AG20443 (cell line): ENCODE results near the gene DNPH1.

Experiments used
- DNase-seq: peaks from one replicate; pipeline ENCODE4 v3.0.0; 2012; ENCODE audit warnings: low spot score, mixed read lengths

Gene DNPH1

DNA sequence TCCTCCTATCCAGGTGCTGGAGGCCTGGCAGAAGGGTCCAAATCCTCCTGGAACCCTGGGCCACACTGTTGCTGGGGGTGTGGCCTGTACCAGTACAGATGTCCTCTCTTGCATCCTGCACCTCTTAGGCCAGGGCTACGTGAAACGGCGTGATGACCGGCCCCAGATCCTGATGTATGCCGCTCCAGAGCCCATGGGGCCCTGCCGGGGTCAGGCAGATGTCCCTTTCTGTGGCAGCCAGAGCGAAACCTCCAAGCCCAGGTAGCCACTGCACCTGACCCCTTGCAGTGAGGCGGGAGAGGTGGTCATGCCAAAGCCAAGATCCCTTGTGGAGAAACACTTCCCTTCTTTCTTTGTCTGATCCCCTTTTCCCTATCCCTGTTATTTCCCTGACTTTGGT, 14.2 kb downstream of the DNPH1 start:
- DNase-seq: no peak

DNA sequence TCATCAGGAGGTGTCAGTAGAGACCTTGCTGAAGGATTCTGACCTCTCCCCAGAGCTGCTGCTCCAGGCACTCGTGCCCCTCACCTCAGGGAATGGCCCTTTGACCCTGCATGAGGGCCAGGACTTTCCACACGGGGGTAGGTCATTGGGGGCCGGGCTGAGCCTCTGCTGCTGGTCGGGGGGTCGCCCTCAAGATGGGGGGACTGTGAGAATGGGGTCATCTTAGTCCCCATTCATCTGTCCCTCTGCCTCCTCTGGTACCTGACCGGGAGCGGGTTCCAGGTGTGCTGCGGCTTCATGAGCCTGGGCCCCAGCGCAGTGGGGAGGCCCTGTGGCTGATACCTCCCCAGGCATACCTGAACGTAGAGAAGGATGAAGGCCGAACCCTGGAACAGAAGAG, 15.8 kb downstream of the DNPH1 start:
- no peak for DNase-seq

DNA sequence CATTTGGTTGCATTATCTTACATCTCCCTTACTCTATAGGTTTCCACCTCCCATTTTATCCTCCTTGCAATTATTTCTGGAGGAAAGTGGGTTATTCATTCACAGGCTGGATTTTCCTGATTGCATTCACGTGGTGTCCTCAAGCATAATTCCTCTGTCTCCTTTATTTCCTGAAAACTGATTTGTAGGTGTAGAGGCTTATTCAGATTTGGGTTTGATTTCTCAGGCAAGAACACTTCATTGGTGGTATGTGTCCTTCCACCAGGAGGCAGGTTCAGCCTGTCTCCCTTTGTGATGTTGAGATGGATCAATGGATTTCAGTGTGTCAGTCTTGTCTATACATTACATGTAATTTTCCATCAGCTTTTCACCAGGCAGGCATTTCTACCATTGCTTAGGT, 17.3 kb downstream of the DNPH1 start:
- no peak for DNase-seq

DNA sequence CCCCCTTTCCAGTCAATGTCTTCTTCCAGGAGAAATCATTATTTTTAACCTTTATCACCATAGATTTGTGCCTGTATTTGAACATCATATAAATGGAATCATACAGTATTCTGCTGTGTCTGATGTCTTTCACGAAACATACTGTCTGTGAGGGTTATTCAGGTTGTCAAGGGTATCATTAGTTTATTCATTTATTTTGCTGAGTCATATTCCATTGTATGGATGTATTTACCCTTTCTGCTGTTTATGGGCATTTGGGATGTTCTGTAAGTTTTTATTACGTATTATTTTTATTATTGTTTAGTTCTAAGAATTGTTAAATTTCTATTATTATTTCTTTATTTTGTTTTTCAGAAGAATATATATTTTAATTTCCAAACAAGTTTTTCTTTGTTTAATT, 22.0 kb downstream of the DNPH1 start:
- no peak for DNase-seq

DNA sequence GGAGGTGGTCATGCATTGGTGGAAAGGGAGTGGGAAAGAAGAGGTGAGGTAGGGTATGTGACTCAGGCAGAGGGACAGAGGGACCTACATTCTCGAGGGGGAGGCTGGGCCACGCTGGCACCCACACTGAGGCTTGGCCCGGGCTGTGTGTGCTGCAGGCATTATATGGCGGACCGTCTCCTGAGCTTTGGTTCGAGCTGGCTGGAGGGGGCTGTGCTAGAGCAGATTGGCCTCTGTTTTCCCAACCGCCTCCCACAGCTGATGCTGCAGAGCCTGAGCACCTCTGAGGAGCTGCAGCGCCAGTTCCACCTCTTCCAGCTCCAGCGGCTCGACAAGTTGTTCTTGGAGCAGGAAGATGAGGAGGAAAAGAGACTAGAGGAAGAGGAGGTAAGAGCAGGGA, 23.4 kb downstream of the DNPH1 start:
- no peak for DNase-seq

DNA sequence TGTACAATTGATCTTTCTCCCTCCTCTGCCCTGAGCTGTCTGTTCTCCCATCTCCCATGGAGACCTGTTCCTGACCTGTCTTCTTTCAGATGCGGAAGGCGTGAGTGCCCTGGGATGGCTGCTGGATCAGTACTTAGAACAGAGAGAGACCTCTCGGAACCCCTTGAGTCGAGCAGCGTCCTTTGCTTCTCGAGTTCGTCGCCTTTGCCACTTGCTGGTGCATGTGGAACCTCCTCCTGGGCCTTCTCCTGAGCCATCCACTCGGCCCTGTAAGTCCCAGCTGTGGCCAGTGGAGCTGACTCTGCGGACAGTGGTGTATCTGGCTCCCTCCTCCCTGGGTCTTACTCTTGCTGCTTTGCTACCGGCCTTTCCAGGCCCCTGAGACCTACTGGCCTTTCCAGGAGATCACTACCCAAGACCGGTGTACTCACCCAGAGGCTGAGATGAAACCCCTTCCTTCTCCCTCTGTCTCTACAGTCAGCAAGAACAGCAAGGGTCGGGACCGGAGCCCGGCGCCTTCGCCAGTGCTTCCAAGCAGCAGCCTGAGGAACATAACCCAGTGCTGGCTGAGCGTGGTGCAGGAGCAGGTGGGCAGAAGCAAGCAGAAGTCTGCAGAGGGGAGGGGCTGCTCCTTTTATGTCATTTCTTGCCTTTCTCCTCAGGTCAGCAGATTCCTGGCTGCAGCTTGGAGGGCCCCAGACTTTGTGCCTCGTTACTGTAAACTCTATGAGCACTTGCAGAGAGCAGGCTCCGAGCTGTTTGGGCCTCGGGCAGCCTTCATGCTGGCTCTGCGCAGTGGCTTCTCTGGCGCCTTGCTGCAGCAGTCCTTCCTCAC, 24.8 kb downstream of the DNPH1 start:
- no peak for DNase-seq

DNA sequence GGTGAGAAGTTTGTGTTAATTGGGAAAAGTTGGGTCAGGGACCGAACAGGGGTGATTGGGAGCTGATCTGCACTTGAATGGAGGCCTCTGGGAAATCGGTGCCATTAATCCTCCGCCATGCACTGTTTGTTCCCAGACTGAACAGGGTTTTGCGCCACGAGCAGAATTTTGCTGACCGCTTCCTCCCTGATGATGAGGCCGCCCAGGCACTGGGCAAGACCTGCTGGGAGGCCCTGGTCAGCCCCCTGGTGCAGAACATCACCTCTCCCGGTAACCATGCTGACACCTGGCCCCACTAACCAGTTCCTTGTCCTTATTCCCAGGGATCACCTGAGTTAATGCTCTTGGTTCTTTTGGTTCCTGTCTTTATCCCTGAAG, 25.6 kb downstream of the DNPH1 start:
- DNase-seq: no peak

DNA sequence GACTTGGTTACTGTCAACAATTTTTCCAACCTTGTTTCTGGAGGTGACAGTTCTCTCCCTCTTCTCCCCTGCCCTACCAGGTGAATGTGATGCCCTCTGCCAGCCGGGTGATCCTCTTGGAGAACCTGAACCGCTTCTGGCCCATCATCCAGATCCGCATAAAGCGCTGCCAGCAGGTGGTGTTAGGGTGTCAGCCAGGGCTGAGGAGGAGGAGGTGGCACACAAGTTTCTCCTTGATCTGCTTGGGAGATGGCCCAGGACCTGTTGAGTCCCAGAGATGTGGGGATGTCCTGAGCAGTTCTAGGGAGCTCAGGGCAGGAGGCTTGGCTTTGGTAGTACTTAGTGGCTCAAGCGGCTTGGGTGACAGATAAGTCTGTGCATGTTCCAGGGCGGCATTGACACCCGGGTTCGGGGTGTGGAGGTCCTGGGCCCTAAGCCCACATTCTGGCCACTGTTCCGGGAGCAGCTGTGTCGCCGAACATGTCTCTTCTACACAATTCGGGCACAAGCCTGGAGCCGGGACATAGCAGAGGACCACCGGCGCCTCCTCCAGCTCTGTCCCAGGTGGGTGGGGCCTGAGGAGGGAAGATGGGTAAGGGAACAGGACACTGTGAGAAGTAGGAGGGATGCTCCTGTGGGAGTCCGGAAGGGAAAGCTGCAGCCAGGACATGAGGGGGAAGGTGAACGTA, 26.1 kb downstream of the DNPH1 start:
- DNase-seq: no peak

DNA sequence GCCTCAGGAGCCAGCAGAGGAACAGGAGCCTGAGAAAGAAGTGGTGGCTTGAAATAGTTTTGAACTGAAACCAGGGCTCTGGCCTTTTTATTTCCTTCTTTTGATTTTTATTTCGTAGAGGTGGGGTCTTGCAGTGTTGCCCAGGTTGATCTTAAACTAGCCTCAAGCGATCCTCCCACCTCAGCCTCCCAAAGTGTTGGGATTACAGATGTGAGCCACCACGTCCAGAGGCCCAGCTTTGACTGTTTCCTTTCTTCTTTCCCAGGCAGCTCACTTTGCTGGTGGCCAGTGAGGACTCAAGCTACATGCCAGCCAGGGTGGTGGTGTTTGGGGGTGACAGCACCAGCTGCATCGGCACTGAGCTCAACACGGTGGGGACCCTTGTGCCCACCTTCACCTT, 26.8 kb downstream of the DNPH1 start:
- no peak for DNase-seq

DNA sequence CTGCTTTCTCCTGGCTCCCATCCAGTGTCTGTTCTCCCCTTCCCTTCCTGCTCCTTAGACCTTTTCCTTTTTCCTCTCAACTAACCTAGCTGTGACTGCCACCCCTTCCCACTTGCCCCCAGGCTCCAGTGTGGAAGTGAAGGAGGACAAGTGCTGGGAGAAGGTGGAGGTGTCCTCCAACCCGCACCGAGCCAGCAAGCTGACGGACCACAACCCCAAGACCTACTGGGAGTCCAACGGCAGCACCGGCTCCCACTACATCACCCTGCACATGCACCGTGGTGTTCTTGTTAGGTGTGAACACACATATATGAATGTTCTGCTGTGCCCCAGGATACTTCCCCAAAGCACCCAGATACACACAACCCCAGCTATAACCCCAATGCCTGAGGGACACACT, 28.7 kb downstream of the DNPH1 start:
- no peak for DNase-seq

DNA sequence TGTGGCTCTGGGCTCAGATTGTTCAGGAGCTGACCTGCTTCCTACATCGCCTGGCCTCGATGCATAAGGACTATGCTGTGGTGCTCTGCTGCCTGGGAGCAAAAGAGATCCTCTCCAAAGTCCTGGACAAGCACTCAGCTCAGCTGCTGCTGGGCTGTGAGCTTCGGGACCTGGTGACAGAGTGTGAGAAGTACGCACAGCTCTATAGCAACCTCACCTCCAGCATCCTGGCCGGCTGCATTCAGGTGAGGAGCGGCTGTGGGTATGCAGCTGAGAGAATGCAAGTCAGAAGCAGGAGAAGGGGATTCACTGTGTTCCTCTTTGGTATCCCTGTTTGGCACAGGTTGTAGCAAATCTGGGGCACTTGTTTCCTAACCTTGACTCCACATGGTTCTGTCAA, 29.4 kb downstream of the DNPH1 start:
- no peak for DNase-seq

DNA sequence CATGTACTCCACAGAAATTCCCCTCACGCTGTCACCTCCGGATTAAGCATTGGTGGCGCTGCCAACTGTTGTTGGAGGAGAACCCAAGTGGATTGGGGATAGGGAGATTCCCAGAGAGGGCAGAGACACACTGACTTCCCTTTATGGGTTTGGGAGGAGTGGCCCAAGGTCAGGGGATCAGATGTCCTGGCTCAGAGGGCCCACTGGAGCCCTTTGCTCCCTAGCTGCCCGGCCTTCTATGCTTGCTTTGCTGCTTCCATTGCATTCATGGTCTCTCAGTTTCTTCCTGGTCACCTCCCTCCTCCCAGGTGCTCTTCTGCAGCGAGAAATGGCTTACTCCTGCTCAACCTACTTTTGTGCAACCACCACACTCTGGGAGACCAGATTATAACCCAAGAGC, 32.9 kb downstream of the DNPH1 start:
- DNase-seq: no peak

DNA sequence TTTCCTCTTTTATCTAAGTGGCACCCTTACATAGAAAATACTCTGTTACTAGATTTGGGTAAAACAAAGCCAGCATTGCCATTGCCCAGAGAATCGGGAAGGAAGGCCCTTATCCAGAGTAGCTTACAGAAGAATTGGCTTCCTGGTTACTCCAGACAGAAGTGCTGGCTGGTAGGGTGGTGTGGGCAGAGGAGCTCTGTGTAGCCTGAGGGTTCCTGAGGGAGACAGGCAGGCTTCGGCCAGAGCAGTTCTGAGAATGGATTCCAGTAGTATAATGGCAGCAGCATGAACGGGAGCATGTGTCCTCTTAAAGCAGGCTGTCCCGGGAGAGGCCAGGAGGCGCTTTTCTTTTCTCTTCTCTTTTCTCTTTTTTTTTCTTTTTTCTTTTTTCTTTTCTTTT, 35.4 kb downstream of the DNPH1 start:
- DNase-seq: no peak

DNA sequence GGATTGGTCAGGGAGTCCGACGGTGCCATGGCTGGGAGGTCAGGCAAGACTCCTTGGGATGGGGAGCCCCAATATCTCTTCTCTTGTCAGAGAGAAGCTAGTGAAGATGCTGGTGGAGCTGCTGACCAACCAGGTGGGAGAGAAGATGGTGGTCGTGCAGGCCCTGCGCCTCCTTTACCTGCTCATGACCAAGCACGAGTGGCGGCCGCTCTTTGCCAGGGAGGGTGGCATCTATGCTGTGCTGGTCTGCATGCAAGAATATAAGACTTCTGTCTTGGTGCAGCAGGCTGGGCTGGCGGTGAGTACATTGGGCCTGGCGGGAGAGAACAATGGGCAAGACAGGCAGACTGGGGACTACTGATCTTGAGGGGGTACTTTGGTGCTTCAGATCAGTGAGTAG, 36.4 kb downstream of the DNPH1 start:
- no peak for DNase-seq

DNA sequence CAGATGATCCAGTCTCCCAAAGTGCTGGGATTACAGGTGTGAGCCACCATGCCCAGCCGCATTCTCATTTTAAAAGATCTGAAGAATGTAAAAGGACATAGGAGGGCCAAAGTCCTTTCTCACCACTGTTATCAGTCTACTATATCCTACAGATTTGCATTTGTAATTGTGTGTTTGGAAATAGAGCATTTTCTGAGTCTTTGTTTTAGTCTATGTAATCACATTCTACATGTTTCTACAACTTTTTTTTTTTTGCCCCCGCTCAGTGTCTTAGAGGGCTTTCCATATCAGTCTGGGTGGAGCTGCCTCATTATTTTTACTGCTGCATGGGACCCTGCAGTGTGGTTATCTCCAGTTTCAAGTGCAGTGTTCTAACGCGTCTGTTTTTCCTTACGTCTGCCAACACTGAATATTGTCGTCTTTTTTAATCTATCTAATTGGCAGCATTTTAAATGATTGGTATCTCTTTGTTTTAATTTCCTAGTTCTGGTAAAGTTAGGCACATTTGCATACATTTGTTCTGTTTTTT, 39.4 kb downstream of the DNPH1 start:
- DNase-seq: no peak

DNA sequence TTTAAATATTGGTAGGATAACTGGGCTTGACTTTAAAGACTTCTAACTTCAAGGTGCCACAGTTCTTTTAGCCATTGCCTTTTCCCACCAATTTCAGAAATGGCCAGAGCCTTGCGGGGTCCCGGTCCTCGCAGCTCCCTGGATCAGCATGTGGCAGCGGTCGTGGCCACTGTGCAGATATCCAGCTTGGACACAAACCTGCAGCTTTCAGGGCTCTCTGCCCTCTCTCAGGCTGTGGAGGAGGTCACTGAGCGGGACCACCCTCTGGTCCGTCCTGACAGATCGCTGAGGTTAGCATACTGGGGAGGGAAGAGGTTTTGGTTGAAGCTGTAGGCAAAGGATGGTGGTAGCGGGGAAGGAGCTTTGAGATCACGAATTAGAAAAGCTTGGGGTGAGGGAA, 40.9 kb downstream of the DNPH1 start:
- DNase-seq: no peak

DNA sequence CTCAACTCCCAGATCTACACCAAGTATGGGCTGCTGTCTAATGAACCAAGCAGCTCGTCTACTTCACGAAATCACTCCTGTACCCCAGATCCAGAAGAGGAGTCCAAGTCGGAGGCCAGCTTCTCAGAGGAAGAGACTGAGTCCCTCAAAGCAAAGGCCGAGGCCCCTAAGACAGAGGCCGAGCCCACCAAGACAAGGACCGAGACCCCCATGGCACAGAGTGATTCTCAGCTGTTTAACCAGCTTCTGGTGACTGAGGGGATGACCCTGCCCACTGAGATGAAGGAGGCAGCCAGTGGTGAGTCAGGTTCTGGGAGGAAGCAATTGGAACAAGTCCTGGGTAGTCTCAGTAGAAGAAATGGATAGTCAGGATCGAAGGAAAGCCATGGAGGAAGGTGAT, 41.5 kb downstream of the DNPH1 start:
- DNase-seq: no peak

DNA sequence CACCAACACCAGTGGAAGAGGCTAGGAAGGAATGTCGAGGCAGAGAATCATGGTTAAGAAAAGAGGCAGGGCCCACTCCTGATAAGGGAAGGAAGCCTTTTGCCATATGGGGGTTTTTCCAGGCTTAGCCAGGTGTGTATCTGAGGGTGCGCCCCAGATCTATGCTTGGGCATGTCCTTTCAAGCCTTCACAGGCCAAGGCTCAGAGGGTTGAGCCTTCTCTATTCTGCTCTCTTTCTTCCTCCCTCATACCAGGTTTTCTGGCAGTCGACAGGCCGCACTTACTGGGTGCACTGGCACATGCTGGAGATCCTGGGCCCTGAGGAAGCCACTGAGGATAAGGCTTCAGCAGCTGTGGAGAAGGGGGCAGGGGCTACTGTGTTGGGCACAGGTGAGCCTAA, 42.6 kb downstream of the DNPH1 start:
- no peak for DNase-seq

DNA sequence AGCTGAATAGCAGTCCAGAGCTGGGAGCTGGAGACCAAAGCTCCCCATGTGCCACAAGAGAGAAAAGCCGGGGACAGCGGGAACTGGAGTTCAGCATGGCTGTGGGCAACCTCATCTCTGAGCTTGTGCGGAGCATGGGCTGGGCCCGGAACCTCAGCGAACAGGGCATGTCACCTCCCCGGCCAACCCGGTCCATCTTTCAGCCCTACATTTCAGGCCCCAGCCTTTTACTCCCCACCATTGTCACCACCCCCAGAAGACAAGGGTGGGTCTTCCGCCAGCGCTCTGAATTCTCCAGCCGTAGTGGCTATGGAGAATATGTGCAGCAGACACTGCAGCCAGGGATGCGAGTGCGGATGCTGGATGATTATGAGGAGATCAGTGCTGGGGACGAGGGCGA, 43.3 kb downstream of the DNPH1 start:
- DNase-seq: no peak

DNA sequence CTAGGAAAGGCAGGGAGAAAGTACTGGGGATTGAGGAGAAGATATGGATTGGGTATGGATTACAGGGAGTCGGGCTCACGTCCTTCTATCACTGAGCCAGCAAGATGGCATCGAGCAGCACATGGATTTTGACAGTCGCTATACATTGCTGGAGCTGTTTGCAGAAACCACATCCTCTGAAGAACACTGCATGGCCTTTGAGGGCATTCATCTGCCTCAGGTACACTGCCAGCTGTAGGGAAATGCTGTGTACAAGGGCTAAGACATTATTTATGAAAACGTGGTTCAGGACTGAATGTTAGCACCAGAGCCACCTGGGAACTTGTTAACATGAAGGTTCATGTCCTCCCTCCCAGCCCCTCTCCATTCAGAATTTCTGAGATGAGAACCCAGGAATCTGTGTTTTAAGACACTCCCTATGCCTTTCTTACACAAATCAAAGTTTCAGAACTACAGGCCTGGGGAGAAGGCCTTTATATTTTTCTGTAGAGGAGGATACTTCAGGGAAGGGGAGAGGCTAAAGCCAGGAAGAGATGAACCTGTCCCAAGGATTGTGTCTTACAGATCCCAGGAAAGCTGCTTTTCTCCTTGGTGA, 43.8 kb downstream of the DNPH1 start:
- no peak for DNase-seq

DNA sequence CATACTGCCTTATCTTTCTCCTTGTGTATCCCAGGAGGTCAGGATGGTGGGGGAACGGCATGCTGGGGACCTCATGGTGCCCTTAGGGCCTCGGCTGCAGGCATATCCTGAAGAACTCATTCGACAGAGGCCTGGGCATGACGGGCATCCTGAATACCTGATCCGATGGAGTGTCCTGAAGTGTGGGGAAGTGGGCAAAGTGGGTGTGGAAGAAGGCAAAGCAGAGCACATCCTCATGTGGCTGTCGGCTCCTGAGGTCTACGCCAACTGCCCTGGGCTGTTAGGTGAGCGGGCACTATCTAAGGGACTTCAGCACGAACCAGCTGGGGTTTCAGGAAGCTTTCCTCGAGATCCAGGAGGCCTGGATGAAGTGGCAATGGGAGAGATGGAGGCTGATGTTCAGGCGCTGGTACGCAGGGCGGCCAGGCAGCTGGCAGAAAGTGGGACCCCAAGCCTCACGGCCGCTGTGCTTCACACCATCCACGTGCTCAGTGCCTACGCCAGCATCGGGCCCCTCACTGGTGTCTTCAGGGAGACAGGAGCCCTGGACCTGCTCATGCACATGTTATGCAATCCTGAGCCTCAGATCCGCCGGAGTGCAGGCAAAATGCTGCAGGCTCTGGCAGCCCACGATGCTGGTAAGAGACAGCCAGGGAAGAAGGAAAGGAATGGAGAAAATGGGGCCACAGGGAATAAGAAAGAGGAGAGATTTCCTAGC, 44.9 kb downstream of the DNPH1 start:
- no peak for DNase-seq

DNA sequence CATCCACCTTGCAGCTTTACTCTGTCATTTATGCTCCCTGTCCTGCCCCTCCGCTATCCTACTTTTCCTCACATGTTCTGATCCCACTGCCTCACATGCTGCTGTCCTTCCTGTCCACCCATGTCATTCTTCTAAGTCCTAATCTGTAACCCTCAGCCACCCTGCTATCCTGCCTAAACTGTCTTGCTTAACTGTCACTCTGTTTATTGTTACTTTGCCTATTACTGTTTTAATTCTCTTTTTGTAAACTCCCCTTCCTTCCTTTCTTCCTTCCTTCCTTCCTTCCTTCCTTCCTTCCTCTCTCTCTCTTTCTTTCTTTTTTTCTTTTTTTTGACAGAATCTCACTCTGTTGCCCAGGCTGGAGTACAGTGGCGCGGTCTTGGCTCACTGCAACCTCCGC, 45.8 kb downstream of the DNPH1 start:
- no peak for DNase-seq
